HL-60 (cell line): ENCODE results near the gene SMPDL3A.

Experiments used
- DNase-seq, 2 experiments: peaks; one replicate each; pipeline ENCODE4 v3.0.0-alpha.2; 2010 to 2020; ENCODE audit warnings: low read depth in 1 of 2, low spot score in 1 of 2
- H3K27ac ChIP-seq: fragments of 250-450 bp; sonication (Bioruptor Pico); replicated peaks from 2 replicates; pipeline ENCODE4 v1.5.1; 2020; ENCODE audit warnings: mild to moderate bottlenecking, moderate library complexity
- H3K27me3 ChIP-seq: fragments of 250-450 bp; sonication (Bioruptor Pico); 2 replicates; pipeline ENCODE4 v1.5.1; 2021; ENCODE audit warnings: mild to moderate bottlenecking, moderate library complexity; ENCODE audit not compliant: insufficient read depth, poor library complexity, severe bottlenecking
- H3K4me3 ChIP-seq: replicated peaks from 2 replicates; pipeline ENCODE4 v1.5.1; 2011; ENCODE audit warnings: mild to moderate bottlenecking, control low read depth, low read length; ENCODE audit not compliant: insufficient read depth
- GABPA ChIP-seq: IDR thresholded peaks from 2 replicates; pipeline ENCODE4 v1.6.1; 2012; ENCODE audit warnings: low read depth
- POLR2AphosphoS5 ChIP-seq: IDR thresholded peaks from 2 replicates; pipeline ENCODE4 v1.6.1; 2012; ENCODE audit warnings: low read depth
- SPI1 ChIP-seq: IDR thresholded peaks from 2 replicates; pipeline ENCODE4 v1.6.1; 2012; ENCODE audit warnings: low read depth, mild to moderate bottlenecking, borderline replicate concordance
- TF ChIP-seq, protein P1 (sequence below): IDR thresholded peaks from 2 replicates; pipeline ENCODE4 v1.6.1; 2012; ENCODE audit warnings: low read depth; ENCODE audit not compliant: insufficient replicate concordance
- TF ChIP-seq, protein P2 (sequence below): IDR thresholded peaks from one replicate; pipeline ENCODE4 v1.5.1; 2011; ENCODE audit warnings: low read length, control low read depth, inconsistent platforms; ENCODE audit not compliant: insufficient read depth

SMPDL3A gene

GRCh38 chr6:122818866-122819265 is 29.8 kb downstream of the SMPDL3A start:
- TF ChIP-seq, protein P1, sequence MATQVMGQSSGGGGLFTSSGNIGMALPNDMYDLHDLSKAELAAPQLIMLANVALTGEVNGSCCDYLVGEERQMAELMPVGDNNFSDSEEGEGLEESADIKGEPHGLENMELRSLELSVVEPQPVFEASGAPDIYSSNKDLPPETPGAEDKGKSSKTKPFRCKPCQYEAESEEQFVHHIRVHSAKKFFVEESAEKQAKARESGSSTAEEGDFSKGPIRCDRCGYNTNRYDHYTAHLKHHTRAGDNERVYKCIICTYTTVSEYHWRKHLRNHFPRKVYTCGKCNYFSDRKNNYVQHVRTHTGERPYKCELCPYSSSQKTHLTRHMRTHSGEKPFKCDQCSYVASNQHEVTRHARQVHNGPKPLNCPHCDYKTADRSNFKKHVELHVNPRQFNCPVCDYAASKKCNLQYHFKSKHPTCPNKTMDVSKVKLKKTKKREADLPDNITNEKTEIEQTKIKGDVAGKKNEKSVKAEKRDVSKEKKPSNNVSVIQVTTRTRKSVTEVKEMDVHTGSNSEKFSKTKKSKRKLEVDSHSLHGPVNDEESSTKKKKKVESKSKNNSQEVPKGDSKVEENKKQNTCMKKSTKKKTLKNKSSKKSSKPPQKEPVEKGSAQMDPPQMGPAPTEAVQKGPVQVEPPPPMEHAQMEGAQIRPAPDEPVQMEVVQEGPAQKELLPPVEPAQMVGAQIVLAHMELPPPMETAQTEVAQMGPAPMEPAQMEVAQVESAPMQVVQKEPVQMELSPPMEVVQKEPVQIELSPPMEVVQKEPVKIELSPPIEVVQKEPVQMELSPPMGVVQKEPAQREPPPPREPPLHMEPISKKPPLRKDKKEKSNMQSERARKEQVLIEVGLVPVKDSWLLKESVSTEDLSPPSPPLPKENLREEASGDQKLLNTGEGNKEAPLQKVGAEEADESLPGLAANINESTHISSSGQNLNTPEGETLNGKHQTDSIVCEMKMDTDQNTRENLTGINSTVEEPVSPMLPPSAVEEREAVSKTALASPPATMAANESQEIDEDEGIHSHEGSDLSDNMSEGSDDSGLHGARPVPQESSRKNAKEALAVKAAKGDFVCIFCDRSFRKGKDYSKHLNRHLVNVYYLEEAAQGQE: no peak
- TF ChIP-seq, protein P2, sequence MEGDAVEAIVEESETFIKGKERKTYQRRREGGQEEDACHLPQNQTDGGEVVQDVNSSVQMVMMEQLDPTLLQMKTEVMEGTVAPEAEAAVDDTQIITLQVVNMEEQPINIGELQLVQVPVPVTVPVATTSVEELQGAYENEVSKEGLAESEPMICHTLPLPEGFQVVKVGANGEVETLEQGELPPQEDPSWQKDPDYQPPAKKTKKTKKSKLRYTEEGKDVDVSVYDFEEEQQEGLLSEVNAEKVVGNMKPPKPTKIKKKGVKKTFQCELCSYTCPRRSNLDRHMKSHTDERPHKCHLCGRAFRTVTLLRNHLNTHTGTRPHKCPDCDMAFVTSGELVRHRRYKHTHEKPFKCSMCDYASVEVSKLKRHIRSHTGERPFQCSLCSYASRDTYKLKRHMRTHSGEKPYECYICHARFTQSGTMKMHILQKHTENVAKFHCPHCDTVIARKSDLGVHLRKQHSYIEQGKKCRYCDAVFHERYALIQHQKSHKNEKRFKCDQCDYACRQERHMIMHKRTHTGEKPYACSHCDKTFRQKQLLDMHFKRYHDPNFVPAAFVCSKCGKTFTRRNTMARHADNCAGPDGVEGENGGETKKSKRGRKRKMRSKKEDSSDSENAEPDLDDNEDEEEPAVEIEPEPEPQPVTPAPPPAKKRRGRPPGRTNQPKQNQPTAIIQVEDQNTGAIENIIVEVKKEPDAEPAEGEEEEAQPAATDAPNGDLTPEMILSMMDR: no peak
- no peak for TF ChIP-seq POLR2AphosphoS5
- H3K27ac ChIP-seq: no peak overlapping the region
- H3K4me3 ChIP-seq: no peak overlapping the region
- no peak for DNase-seq
- H3K27me3 ChIP-seq: peaks cover 6% of the 10 kb centered on the region

DNA sequence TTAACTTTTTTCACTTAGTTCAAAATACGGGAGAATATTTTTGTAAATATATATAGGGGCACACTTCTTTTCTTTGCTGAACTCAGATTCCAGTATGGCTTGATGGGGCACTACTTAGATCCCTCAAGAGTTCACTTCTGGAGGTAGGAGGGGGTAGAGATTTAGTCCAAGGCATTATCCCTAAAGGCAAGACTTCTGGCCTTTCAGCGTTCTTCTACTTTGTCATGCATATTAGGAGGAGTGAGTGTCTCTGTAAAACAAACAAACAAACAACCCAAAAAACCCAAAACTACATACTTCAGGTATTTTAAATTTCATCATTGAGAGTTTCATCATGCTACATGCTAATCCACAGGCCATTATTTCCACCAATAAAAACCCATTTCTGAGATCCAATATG is 32.0 kb downstream of the SMPDL3A start:
- no peak overlapping the region for H3K27ac ChIP-seq
- DNase-seq: no peak
- H3K4me3 ChIP-seq: no peak overlapping the region
- peaks cover 6% of the 10 kb centered on the region for H3K27me3 ChIP-seq
- TF ChIP-seq, protein P1: no peak
- TF ChIP-seq GABPA (no peak), SPI1 (no peak), POLR2AphosphoS5 (no peak)
- TF ChIP-seq, protein P2: no peak

DNA sequence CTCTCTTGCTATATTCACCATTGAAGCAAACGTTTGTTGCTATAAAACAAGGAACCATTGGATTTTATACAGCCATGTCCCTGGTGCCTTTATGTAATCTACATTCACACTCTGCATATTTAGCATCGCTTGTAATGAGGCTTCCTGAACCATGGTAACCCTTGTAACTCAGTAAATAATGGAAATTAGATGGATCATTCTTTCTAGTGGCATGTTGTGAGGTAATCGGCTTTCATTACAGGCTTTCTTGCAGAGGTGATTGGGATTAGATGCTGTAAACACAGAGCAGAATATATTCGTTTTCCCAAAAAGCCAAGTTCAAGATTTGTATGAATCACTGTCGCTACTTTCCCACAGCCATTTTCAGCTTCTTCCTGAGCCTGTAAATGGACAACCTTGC is 36.1 kb downstream of the SMPDL3A start:
- DNase-seq: no peak
- TF ChIP-seq SPI1: no peak
- no peak for TF ChIP-seq GABPA
- TF ChIP-seq, protein P1: no peak
- TF ChIP-seq, protein P2: no peak
- no peak for TF ChIP-seq POLR2AphosphoS5
- H3K27ac ChIP-seq: no peak overlapping the region
- H3K27me3 ChIP-seq: peaks cover under 1% of the 10 kb centered on the region
- no peak overlapping the region for H3K4me3 ChIP-seq
